Measurements from ENCODE around the gene KCTD16.
A peak's percentile ranks its signal among the peaks of the same experiment; 100 is the strongest.

KCTD16 gene

GRCh38 chr5:144173766-144174165 is 3.1 kb downstream of the KCTD16 start:
- TF ChIP-seq BACH2 (CRISPR knock-in tag; IDR thresholded peaks at IDR 0.05; ENCODE audit: borderline replicate concordance) (no peak), CREB5 (CRISPR knock-in tag; IDR thresholded peaks at IDR 0.05; ENCODE audit: low read depth) (no peak), ZC3H10 (CRISPR knock-in tag; IDR thresholded peaks at IDR 0.05) (no peak), ZNF70 (CRISPR knock-in tag; IDR thresholded peaks at IDR 0.05) (no peak), ARNTL (CRISPR knock-in tag; IDR thresholded peaks at IDR 0.05; ENCODE audit: borderline replicate concordance, low read depth) (no peak), ZNF565 (CRISPR knock-in tag; conservative IDR thresholded peaks at IDR 0.05; ENCODE audit: low read depth) (no peak), OSR1 (CRISPR knock-in tag; IDR thresholded peaks at IDR 0.05) (no peak), PPARA (CRISPR knock-in tag; IDR thresholded peaks at IDR 0.05; ENCODE audit: borderline replicate concordance) (no peak), CSDC2 (CRISPR knock-in tag; IDR thresholded peaks at IDR 0.05) (no peak), GLIS3 (CRISPR knock-in tag; IDR thresholded peaks at IDR 0.05) (no peak), RARB (CRISPR knock-in tag; IDR thresholded peaks at IDR 0.05) (no peak), TOX (CRISPR knock-in tag; IDR thresholded peaks at IDR 0.05; ENCODE audit: borderline replicate concordance) (no peak)
- no peak for ATAC-seq

- no peak for TF ChIP-seq ZNF70 (CRISPR knock-in tag; IDR thresholded peaks at IDR 0.05)
- TF ChIP-seq ISL1 (CRISPR knock-in tag; IDR thresholded peaks at IDR 0.05) = 0 out of 2 replicates have a peak, but pooled peaks have one; percentile 27
- peak; percentile 17; the same call in 1 of the 2 replicates for TF ChIP-seq CREB5 (CRISPR knock-in tag; IDR thresholded peaks at IDR 0.05; ENCODE audit: low read depth)
- ATAC-seq = peak; percentile 71
These were observed 6.9 kb downstream of the KCTD16 start for GRCh38 chr5:144177548-144177947.

GRCh38 chr5:144179226-144179625 is 8.6 kb downstream of the KCTD16 start:
- no peak for TF ChIP-seq TCF4 (CRISPR knock-in tag; IDR thresholded peaks at IDR 0.05; ENCODE audit: borderline replicate concordance)
- no peak for ATAC-seq

GRCh38 chr5:144183254-144183889 is 12.7 kb downstream of the KCTD16 start:
- TF ChIP-seq ZNF70 (CRISPR knock-in tag; IDR thresholded peaks at IDR 0.05) = no peak
- peak; percentile 50; the same call in 2 of the 3 replicates for ATAC-seq

- peak; percentile 83 for ATAC-seq
- TF ChIP-seq ZNF8 (CRISPR knock-in tag; IDR thresholded peaks at IDR 0.05) = 0 out of 2 replicates have a peak, but pooled peaks have one; percentile 4
- peak; percentile 75 for TF ChIP-seq ISL1 (CRISPR knock-in tag; IDR thresholded peaks at IDR 0.05)
- TF ChIP-seq OSR1 (CRISPR knock-in tag; IDR thresholded peaks at IDR 0.05) = no peak
These were observed 17.1 kb downstream of the KCTD16 start for GRCh38 chr5:144187699-144188294.

- ATAC-seq = peak; percentile 74
- no peak for TF ChIP-seq ZNF8 (CRISPR knock-in tag; IDR thresholded peaks at IDR 0.05)
- no peak for TF ChIP-seq OSR1 (CRISPR knock-in tag; IDR thresholded peaks at IDR 0.05)
- no peak for TF ChIP-seq CSRNP3 (CRISPR knock-in tag; IDR thresholded peaks at IDR 0.05)
- no peak for TF ChIP-seq ZFP30 (CRISPR knock-in tag; IDR thresholded peaks at IDR 0.05)
- TF ChIP-seq RARB (CRISPR knock-in tag; IDR thresholded peaks at IDR 0.05) = no peak
- peak; percentile 40; the same call in 1 of the 2 replicates for TF ChIP-seq ZFP3 (CRISPR knock-in tag; IDR thresholded peaks at IDR 0.05)
- TF ChIP-seq SNAI2 (CRISPR knock-in tag; IDR thresholded peaks at IDR 0.05) = 0 out of 2 replicates have a peak, but pooled peaks have one; percentile 54
- TF ChIP-seq CREB5 (CRISPR knock-in tag; IDR thresholded peaks at IDR 0.05; ENCODE audit: low read depth) = no peak
- TF ChIP-seq TSHZ2 (CRISPR knock-in tag; IDR thresholded peaks at IDR 0.05) = peak; percentile 30; the same call in 1 of the 2 replicates
- TF ChIP-seq ISL1 (CRISPR knock-in tag; IDR thresholded peaks at IDR 0.05) = peak; percentile 94
These were observed 19.2 kb downstream of the KCTD16 start for GRCh38 chr5:144189800-144190429.
